Neural cell (in vitro differentiated cells): ENCODE results near the gene SF3B4. TPM values are rescaled to one million over a fixed set of nuclear protein-coding genes. Genes with fewer than 3 reads are reported as not detected.
"Not testable (repeated sequence)": the region's sequence is repeated elsewhere in the genome, so short reads cannot be mapped to it uniquely, and the experiment has no call there.

Experiments used
- H2AFZ ChIP-seq: fragments of 200-600, 300-800 bp; sonication (generic), shearing (Covaris generic); 2 replicates; pipeline ENCODE4 v1.6.0; 2014; ENCODE audit warnings: low read depth, mild to moderate bottlenecking, antibody characterized with exemption, low read length, moderate library complexity
- H3F3A ChIP-seq: fragments of 200-600 bp; shearing (Covaris generic); 2 replicates; pipeline ENCODE4 v1.6.1; 2016; ENCODE audit warnings: mild to moderate bottlenecking, moderate library complexity, mixed read lengths, antibody characterized with exemption, low read length; ENCODE audit not compliant: insufficient read depth, poor library complexity, severe bottlenecking
- H3K27ac ChIP-seq: fragments of 200-600, 300-800 bp; sonication (generic), shearing (Covaris generic); 2 replicates; pipeline ENCODE4 v1.5.1; 2014; ENCODE audit warnings: mild to moderate bottlenecking, low read length, moderate library complexity
- H3K27me3 ChIP-seq: fragments of 300-800, 200-600 bp; sonication (generic), shearing (Covaris generic); 2 replicates; pipeline ENCODE4 v1.6.0; 2014; ENCODE audit warnings: mild to moderate bottlenecking, low read depth, low read length, moderate library complexity; ENCODE audit not compliant: insufficient read depth
- H3K36me3 ChIP-seq: fragments of 300-800, 200-600 bp; sonication (generic), shearing (Covaris generic); 2 replicates; pipeline ENCODE4 v1.5.1; 2014; ENCODE audit warnings: mild to moderate bottlenecking, antibody characterized with exemption, low read length, moderate library complexity; ENCODE audit not compliant: insufficient read depth
- H3K4me2 ChIP-seq: fragments of 300-800, 200-600 bp; sonication (generic), shearing (Covaris generic); 2 replicates; pipeline ENCODE4 v1.6.0; 2014; ENCODE audit warnings: mild to moderate bottlenecking, low read length
- H3K4me3 ChIP-seq: fragments of 300-800, 200-600 bp; sonication (generic), shearing (Covaris generic); 2 replicates; pipeline ENCODE4 v1.5.1; 2014; ENCODE audit warnings: mild to moderate bottlenecking, low read length, moderate library complexity
- H3K79me2 ChIP-seq: fragments of 200-600 bp; shearing (Covaris generic); replicated peaks from 2 replicates; pipeline ENCODE4 v1.6.0; 2014; ENCODE audit warnings: mild to moderate bottlenecking, low read length, moderate library complexity; ENCODE audit not compliant: insufficient read depth
- H3K9ac ChIP-seq: fragments of 300-800, 200-600 bp; sonication (generic), shearing (Covaris generic); 2 replicates; pipeline ENCODE4 v1.6.1; 2016; ENCODE audit warnings: mild to moderate bottlenecking, low read length, mixed read lengths
- H3K9me2 ChIP-seq: fragments of 200-600 bp; shearing (Covaris generic); 2 replicates; pipeline ENCODE4 v1.6.1; 2016; ENCODE audit warnings: mild to moderate bottlenecking, low read length, mixed read lengths; ENCODE audit not compliant: insufficient read depth
- H3K9me3 ChIP-seq: fragments of 200-600, 300-800 bp; sonication (generic), shearing (Covaris generic); 2 replicates; pipeline ENCODE4 v1.6.1; 2016; ENCODE audit warnings: mild to moderate bottlenecking, mixed run types, low read length, moderate library complexity, mixed read lengths
- H4K20me1 ChIP-seq: fragments of 200-600 bp; shearing (Covaris generic); 2 replicates; pipeline ENCODE4 v1.6.1; 2016; ENCODE audit warnings: mild to moderate bottlenecking, mixed run types; ENCODE audit not compliant: insufficient read depth
- EP300 ChIP-seq: fragments of 450-650 bp; conservative IDR thresholded peaks from 2 replicates; pipeline ENCODE4 v1.6.1; 2014; ENCODE audit warnings: antibody characterized with exemption, mild to moderate bottlenecking, moderate library complexity; ENCODE audit not compliant: poor library complexity, severe bottlenecking
- EZH2 ChIP-seq: fragments of 200-600, 300-800 bp; shearing (Covaris generic), sonication (generic); IDR thresholded peaks from 2 replicates; pipeline ENCODE4 v1.6.1; 2014; ENCODE audit warnings: antibody characterized with exemption, low read length, borderline replicate concordance, mild to moderate bottlenecking; ENCODE audit not compliant: insufficient read depth, poor library complexity, severe bottlenecking
- MXI1 ChIP-seq: fragments of 450-650 bp; conservative IDR thresholded peaks from 2 replicates; pipeline ENCODE4 v1.6.1; 2014; ENCODE audit warnings: antibody characterized with exemption, mild to moderate bottlenecking; ENCODE audit not compliant: poor library complexity, severe bottlenecking
- POLR2AphosphoS5 ChIP-seq: IDR thresholded peaks from 2 replicates; pipeline ENCODE4 v1.6.1; 2012
- RAD21 ChIP-seq: fragments of 450-650 bp; conservative IDR thresholded peaks from 2 replicates; pipeline ENCODE4 v1.6.1; 2014; ENCODE audit warnings: antibody characterized with exemption, mild to moderate bottlenecking, moderate library complexity
- SMC3 ChIP-seq: fragments of 450-650 bp; conservative IDR thresholded peaks from 2 replicates; pipeline ENCODE4 v1.6.1; 2014; ENCODE audit warnings: antibody characterized with exemption, mild to moderate bottlenecking, moderate library complexity; ENCODE audit not compliant: poor library complexity
- TAF1 ChIP-seq: IDR thresholded peaks from 2 replicates; pipeline ENCODE4 v1.6.1; 2012; ENCODE audit warnings: low read depth
- polyA plus RNA-seq: library from polyadenylated mRNA; depleted of rRNA; stranded (reverse); fragments of >200 nt; gene quantifications from 2 replicates; pipeline ENCODE4 v1.2.3, GENCODE V29; 2014
- TF ChIP-seq, protein P1 (sequence below): fragments of 450-650 bp; IDR thresholded peaks from 2 replicates; pipeline ENCODE4 v1.5.1; 2014; ENCODE audit warnings: antibody characterized with exemption, mild to moderate bottlenecking, moderate library complexity; ENCODE audit not compliant: poor library complexity, severe bottlenecking
- TF ChIP-seq, protein P2 (sequence below): IDR thresholded peaks from 2 replicates; pipeline ENCODE4 v1.6.1; 2012; ENCODE audit warnings: borderline replicate concordance

SF3B4 gene
- polyA plus RNA-seq, 1 donor from 2014 or later: 14.1 TPM

DNA sequence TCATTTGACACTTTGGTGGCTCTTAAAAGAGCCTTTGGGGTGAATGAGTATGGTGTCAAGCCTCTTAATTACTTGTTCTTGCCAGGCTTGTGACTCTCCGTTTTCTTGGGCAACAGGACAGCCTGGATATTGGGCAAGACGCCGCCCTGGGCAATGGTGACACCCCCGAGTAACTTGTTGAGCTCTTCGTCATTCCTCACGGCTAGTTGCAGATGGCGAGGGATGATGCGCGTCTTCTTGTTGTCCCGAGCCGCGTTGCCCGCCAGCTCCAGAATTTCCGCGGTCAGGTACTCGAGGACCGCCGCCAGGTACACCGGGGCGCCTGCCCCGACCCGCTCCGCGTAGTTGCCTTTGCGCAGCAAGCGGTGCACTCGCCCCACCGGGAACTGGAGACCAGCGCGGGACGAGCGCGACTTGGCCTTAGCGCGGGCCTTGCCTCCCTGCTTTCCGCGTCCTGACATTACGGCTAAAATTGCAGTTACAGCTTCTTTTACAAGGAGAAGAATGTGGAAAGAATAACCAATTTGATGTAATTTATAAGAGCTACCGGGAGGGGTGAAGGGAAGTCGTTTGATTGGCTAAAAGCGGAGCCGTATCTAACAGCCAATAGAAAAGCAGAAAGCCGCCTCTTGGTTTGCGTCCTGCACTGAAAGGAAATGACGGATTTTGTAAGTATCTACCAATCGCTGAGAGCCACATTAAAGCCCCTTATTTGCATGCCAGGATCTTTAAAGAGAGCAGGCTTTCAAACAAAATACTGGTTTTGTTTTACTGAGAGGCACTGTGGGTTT is 40.0 kb downstream of the SF3B4 start:
- Histone ChIP-seq H3K79me2 (peaks cover 32% of the 10 kb centered on the region), H4K20me1 (no peaks in the 10 kb centered on the region), H3K27ac (peak overlapping the region; percentile 97), H3K9ac (peak overlapping the region; percentile 93), H3K9me2 (no peaks in the 10 kb centered on the region), H3K36me3 (no peaks in the 10 kb centered on the region), H3K9me3 (no peaks in the 10 kb centered on the region), H2AFZ (no peak overlapping the region), H3K4me2 (peak overlapping the region; percentile 74), H3F3A (peaks cover 9% of the 10 kb centered on the region), H3K4me3 (peak overlapping the region; percentile 82), H3K27me3 (no peaks in the 10 kb centered on the region)
- TF ChIP-seq POLR2AphosphoS5 (peak; percentile 99), RAD21 (no peak), EZH2 (no peak), EP300 (peak; percentile 42), SMC3 (no peak), MXI1 (no peak), TAF1 (peak; percentile 95)
- TF ChIP-seq, protein P1, sequence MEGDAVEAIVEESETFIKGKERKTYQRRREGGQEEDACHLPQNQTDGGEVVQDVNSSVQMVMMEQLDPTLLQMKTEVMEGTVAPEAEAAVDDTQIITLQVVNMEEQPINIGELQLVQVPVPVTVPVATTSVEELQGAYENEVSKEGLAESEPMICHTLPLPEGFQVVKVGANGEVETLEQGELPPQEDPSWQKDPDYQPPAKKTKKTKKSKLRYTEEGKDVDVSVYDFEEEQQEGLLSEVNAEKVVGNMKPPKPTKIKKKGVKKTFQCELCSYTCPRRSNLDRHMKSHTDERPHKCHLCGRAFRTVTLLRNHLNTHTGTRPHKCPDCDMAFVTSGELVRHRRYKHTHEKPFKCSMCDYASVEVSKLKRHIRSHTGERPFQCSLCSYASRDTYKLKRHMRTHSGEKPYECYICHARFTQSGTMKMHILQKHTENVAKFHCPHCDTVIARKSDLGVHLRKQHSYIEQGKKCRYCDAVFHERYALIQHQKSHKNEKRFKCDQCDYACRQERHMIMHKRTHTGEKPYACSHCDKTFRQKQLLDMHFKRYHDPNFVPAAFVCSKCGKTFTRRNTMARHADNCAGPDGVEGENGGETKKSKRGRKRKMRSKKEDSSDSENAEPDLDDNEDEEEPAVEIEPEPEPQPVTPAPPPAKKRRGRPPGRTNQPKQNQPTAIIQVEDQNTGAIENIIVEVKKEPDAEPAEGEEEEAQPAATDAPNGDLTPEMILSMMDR: no peak
- TF ChIP-seq, protein P2, sequence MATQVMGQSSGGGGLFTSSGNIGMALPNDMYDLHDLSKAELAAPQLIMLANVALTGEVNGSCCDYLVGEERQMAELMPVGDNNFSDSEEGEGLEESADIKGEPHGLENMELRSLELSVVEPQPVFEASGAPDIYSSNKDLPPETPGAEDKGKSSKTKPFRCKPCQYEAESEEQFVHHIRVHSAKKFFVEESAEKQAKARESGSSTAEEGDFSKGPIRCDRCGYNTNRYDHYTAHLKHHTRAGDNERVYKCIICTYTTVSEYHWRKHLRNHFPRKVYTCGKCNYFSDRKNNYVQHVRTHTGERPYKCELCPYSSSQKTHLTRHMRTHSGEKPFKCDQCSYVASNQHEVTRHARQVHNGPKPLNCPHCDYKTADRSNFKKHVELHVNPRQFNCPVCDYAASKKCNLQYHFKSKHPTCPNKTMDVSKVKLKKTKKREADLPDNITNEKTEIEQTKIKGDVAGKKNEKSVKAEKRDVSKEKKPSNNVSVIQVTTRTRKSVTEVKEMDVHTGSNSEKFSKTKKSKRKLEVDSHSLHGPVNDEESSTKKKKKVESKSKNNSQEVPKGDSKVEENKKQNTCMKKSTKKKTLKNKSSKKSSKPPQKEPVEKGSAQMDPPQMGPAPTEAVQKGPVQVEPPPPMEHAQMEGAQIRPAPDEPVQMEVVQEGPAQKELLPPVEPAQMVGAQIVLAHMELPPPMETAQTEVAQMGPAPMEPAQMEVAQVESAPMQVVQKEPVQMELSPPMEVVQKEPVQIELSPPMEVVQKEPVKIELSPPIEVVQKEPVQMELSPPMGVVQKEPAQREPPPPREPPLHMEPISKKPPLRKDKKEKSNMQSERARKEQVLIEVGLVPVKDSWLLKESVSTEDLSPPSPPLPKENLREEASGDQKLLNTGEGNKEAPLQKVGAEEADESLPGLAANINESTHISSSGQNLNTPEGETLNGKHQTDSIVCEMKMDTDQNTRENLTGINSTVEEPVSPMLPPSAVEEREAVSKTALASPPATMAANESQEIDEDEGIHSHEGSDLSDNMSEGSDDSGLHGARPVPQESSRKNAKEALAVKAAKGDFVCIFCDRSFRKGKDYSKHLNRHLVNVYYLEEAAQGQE: peak; percentile 94

DNA sequence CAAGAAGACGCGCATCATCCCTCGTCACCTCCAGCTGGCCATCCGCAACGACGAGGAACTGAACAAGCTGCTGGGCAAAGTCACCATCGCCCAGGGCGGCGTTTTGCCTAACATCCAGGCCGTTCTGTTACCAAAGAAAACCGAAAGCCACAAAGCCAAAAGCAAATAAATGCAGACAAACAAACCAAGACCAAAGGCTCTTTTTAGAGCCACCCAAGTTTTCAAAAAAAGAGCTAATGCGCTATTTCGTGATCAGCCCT is 40.5 kb downstream of the SF3B4 start:
- H3K79me2 ChIP-seq: peaks cover 37% of the 10 kb centered on the region
- H3K27me3 ChIP-seq: not testable (repeated sequence)

More for the DNA sequence above, 40.5 kb downstream of the SF3B4 start:
- not testable (repeated sequence) for H4K20me1 ChIP-seq, H3F3A ChIP-seq, H3K9me2 ChIP-seq, H3K9me3 ChIP-seq, H3K36me3 ChIP-seq, H2AFZ ChIP-seq
- peak overlapping the region; percentile 97 for H3K27ac ChIP-seq
- H3K4me3 ChIP-seq: peak overlapping the region; percentile 82
- H3K9ac ChIP-seq: peak overlapping the region; percentile 93
- H3K4me2 ChIP-seq: peak overlapping the region; percentile 74
